Spleen (tissue), 7 donors: Measurements from ENCODE around the gene DPYSL4.

Experiments used
- POLR2A ChIP-seq, 3 donors: fragments of 450-650 bp; IDR thresholded peaks; one replicate each; pipeline ENCODE4 v1.5.1; 2017; ENCODE audit warnings: antibody characterized with exemption in 3 of 3, mild to moderate bottlenecking in 1 of 3
- TF ChIP-seq, protein P1 (sequence below), 11 experiments: fragments of 200-600 bp in 7 of 11; fragments of 450-650 bp in 4 of 11; sonication (generic) in 4 of 11; IDR thresholded peaks in 8 of 11; conservative IDR thresholded peaks in 3 of 11; 1 replicate in 7 of 11; 2 replicates in 4 of 11; pipeline versions ENCODE4 v1.4.0 to v1.8.0; 2016 to 2021; ENCODE audit warnings: antibody characterized with exemption in 11 of 11, inconsistent platforms in 4 of 11, mild to moderate bottlenecking in 1 of 11
- donor health status: DM: no; HTN: no; CAD: no; lungs with moderate emphysema.
- donor health status: DM: no; HTN: no; CAD: no.
- donor health status: DM: no; HTN: no; CAD: no.

DNA sequence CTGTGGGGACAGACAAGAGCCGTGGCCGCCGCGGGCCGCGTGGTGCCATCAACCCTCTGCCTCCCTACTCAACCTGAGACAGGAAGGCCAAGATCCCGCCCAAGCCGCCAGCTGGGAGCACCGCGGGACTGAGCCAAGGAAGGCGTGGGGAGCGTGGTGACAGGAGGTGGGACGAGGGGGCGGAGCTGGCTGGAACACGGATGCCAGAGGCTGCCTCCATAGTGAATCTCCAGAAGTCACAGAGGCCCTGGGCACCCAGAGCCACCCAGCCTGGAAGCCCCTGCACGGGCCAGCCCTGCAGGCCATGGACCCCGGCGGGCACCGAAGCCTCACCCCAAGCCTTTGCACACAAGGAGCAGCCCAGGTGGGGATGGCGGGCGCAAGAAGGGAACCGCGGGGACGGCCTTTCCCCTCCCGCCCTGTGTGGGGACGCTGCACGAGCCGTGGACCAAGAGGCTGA lies 18.1 kb upstream of the DPYSL4 start:
- TF ChIP-seq POLR2A (IDR thresholded peaks at IDR 0.05): no peak
- TF ChIP-seq, protein P1, sequence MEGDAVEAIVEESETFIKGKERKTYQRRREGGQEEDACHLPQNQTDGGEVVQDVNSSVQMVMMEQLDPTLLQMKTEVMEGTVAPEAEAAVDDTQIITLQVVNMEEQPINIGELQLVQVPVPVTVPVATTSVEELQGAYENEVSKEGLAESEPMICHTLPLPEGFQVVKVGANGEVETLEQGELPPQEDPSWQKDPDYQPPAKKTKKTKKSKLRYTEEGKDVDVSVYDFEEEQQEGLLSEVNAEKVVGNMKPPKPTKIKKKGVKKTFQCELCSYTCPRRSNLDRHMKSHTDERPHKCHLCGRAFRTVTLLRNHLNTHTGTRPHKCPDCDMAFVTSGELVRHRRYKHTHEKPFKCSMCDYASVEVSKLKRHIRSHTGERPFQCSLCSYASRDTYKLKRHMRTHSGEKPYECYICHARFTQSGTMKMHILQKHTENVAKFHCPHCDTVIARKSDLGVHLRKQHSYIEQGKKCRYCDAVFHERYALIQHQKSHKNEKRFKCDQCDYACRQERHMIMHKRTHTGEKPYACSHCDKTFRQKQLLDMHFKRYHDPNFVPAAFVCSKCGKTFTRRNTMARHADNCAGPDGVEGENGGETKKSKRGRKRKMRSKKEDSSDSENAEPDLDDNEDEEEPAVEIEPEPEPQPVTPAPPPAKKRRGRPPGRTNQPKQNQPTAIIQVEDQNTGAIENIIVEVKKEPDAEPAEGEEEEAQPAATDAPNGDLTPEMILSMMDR (IDR thresholded peaks at IDR 0.05 in 8 of 11, conservative IDR thresholded peaks at IDR 0.05 in 3 of 11): no peak
